Ovary (tissue), 3 donors: ENCODE measurements around the gene PIRT.

Experiments used
- CTCF ChIP-seq, 3 donors: fragments of 450-650 bp in 2 of 3; fragments of 200-600 bp in 1 of 3; IDR thresholded peaks; one replicate each; pipeline versions ENCODE4 v1.5.1 to v1.8.0; 2016 to 2022; ENCODE audit warnings: antibody characterized with exemption in 3 of 3, mild to moderate bottlenecking in 1 of 3
- EP300 ChIP-seq: sonication (generic); formaldehyde crosslinking; IDR thresholded peaks from one replicate; pipeline ENCODE4 v1.6.1; 2017; ENCODE audit warnings: antibody characterized with exemption
- donor health status: DM: no; HTN: no; CAD: no.

- TF ChIP-seq CTCF (IDR thresholded peaks at IDR 0.05) (no peak), EP300 (no peak)
These were observed 52.6 kb downstream of the PIRT start for GRCh38 chr17:10785295-10785694.
